ENCODE results near the gene TASP1. TPM values are rescaled to one million over a fixed set of nuclear protein-coding genes. Genes with fewer than 3 reads are reported as not detected.
"Not testable (repeated sequence)": the region's sequence is repeated elsewhere in the genome, so short reads cannot be mapped to it uniquely, and the experiment has no call there.

Gene TASP1
- total and polyA plus RNA-seq, 4 donors, result 2.5 to 10.0 (median 4.7) TPM

- TF ChIP-seq GABPA (IDR thresholded peaks at IDR 0.05 in 1 of 2, conservative IDR thresholded peaks at IDR 0.05 in 1 of 2) (no peak), TAF1 (conservative IDR thresholded peaks at IDR 0.05) (no peak), HNF4G (IDR thresholded peaks at IDR 0.05) (no peak), FOXA2 (IDR thresholded peaks at IDR 0.05) (no peak), EGR1 (IDR thresholded peaks at IDR 0.05; ENCODE audit: low read depth in 2 of 2) (no peak)
- TF ChIP-seq, protein P1, sequence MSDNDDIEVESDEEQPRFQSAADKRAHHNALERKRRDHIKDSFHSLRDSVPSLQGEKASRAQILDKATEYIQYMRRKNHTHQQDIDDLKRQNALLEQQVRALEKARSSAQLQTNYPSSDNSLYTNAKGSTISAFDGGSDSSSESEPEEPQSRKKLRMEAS (IDR thresholded peaks at IDR 0.05), result no peak
Measured at GRCh38 chr20:13661070-13661685, 22.4 kb upstream of the TASP1 start (continued).

GRCh38 chr20:13659288-13659687, 20.6 kb upstream of the TASP1 start:
- Histone ChIP-seq H3K36me3 (ENCODE audit: control insufficient read depth in 4 of 4, insufficient read depth in 3 of 4, low read depth in 1 of 4, low read length in 3 of 4) (no peaks in the 10 kb centered on the region), H3K9ac (ENCODE audit: low read depth in 1 of 2, low read length in 2 of 2) (no peak overlapping the region), H3K4me3 (ENCODE audit: low read depth in 1 of 3, low read length in 3 of 3) (no peak overlapping the region), H3K4me1 (ENCODE audit: control insufficient read depth in 4 of 4, insufficient read depth in 4 of 4, low read length in 3 of 4) (peaks cover 0 to 3% (median 0%) of the 10 kb centered on the region in 4 donors), H3K27ac (ENCODE audit: low read depth in 1 of 2, low read length in 2 of 2) (no peak overlapping the region), H3K27me3 (ENCODE audit: control insufficient read depth in 4 of 4, insufficient read depth in 4 of 4, low read length in 3 of 4) (no peaks in the 10 kb centered on the region), H3K9me3 (ENCODE audit: control insufficient read depth in 4 of 4, low read length in 3 of 4) (no peaks in the 10 kb centered on the region)
- TF ChIP-seq NR2F2 (IDR thresholded peaks at IDR 0.05) (no peak), FOXA2 (IDR thresholded peaks at IDR 0.05) (no peak), GABPA (IDR thresholded peaks at IDR 0.05 in 1 of 2, conservative IDR thresholded peaks at IDR 0.05 in 1 of 2) (no peak), RAD21 (IDR thresholded peaks at IDR 0.05) (no peak), ZBTB33 (IDR thresholded peaks at IDR 0.05) (no peak), EGR1 (IDR thresholded peaks at IDR 0.05; ENCODE audit: low read depth in 2 of 2) (no peak), REST (IDR thresholded peaks at IDR 0.05) (no peak), SP1 (IDR thresholded peaks at IDR 0.05) (no peak), FOXA1 (IDR thresholded peaks at IDR 0.05) (no peak)
- TF ChIP-seq, protein P1 (IDR thresholded peaks at IDR 0.05), result no peak
- WGBS, result 87% methylated on average over 3 of the region's 3 CpGs
- no peak for DNase-seq (ENCODE audit: low spot score)

DNA sequence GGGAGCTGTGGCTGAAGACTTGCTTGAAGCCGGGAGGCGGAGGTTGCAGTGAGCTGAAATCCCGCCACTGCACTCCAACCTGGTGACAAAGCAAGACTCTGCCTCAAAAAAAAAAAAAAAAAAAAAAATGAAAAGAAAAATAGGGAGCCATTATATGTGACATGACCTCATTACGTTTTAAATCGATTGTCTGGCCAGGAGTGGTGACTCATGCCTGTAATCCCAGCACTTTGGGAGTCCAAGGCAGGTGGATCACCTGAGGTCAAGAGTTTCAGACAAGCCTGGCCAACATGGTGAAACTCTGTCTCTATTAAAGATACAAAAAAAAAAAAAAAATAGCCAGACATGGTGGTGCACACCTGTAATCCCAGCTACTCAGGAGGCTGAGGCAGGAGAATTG, 19.3 kb upstream of the TASP1 start:
- H3K9me3 ChIP-seq (ENCODE audit: control insufficient read depth in 4 of 4, low read length in 3 of 4); H3K36me3 ChIP-seq (ENCODE audit: control insufficient read depth in 4 of 4, insufficient read depth in 3 of 4, low read depth in 1 of 4, low read length in 3 of 4); DNase-seq (ENCODE audit: low spot score); H3K4me3 ChIP-seq (ENCODE audit: low read depth in 1 of 3, low read length in 3 of 3); H3K4me1 ChIP-seq (ENCODE audit: control insufficient read depth in 4 of 4, insufficient read depth in 4 of 4, low read length in 3 of 4); H3K27me3 ChIP-seq (ENCODE audit: control insufficient read depth in 4 of 4, insufficient read depth in 4 of 4, low read length in 3 of 4); H3K27ac ChIP-seq (ENCODE audit: low read depth in 1 of 2, low read length in 2 of 2); H3K9ac ChIP-seq (ENCODE audit: low read depth in 1 of 2, low read length in 2 of 2): not testable (repeated sequence)
- 85% methylated on average over 5 of the region's 5 CpGs for WGBS
